ENCODE data around the gene HACD2. TPM values are rescaled to one million over a fixed set of nuclear protein-coding genes. Genes with fewer than 3 reads are reported as not detected.

HACD2 gene
- total RNA-seq, 1 donor from 2014 or later, result 35.9 TPM

DNA sequence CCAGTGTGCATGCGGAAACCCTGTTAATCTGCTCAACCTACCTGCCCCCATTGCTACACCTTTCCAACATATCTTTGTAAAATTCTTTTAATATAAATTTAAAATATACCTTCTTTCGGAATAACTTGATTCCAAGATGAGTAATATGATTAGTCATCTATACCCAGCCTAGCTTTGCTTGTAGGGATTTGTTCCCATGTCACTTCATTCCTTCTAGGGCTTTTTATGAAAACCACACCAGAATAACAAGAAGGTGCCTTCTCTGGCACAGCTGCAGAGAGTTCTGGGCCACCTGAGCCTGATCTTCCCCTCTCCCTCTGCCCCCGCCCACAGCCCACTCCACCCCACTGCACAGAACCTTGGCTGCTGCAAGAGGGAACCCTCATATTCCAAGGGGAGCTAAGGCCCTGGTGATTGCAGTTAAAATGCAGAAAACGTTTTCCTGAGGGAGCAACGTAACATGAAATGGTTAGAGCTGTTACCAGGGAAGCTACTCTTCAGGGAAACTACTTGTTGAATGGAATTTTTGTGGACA, 38.6 kb upstream of the HACD2 start:
- Histone ChIP-seq H3F3A (ENCODE audit: low read depth) (peaks cover 4% of the 10 kb centered on the region), H3K36me3 (no peaks in the 10 kb centered on the region), H4K20me1 (ENCODE audit: low read depth) (no peaks in the 10 kb centered on the region), H3K27ac (no peak overlapping the region), H3K27me3 (no peaks in the 10 kb centered on the region), H3K9me3 (ENCODE audit: low read depth) (no peaks in the 10 kb centered on the region), H2AFZ (replicated peaks) (no peak overlapping the region), H3K79me2 (ENCODE audit: low read depth) (no peaks in the 10 kb centered on the region), H3K4me1 (no peaks in the 10 kb centered on the region), H3K4me3 (no peak overlapping the region), H3K9ac (no peak overlapping the region), H3K4me2 (no peak overlapping the region)
- DNase-seq (ENCODE audit: low spot score), result no peak
- TF ChIP-seq, protein P1, sequence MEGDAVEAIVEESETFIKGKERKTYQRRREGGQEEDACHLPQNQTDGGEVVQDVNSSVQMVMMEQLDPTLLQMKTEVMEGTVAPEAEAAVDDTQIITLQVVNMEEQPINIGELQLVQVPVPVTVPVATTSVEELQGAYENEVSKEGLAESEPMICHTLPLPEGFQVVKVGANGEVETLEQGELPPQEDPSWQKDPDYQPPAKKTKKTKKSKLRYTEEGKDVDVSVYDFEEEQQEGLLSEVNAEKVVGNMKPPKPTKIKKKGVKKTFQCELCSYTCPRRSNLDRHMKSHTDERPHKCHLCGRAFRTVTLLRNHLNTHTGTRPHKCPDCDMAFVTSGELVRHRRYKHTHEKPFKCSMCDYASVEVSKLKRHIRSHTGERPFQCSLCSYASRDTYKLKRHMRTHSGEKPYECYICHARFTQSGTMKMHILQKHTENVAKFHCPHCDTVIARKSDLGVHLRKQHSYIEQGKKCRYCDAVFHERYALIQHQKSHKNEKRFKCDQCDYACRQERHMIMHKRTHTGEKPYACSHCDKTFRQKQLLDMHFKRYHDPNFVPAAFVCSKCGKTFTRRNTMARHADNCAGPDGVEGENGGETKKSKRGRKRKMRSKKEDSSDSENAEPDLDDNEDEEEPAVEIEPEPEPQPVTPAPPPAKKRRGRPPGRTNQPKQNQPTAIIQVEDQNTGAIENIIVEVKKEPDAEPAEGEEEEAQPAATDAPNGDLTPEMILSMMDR (IDR thresholded peaks at IDR 0.05), result no peak
- Mint-ChIP-seq H3K4me3 (no peak overlapping the region), H3K27me3 (ENCODE audit: insufficient read depth, low read depth) (peaks cover 3% of the 10 kb centered on the region), H3K4me1 (no peaks in the 10 kb centered on the region), H3K9me3 (no peaks in the 10 kb centered on the region), H3K36me3 (peaks cover 25% of the 10 kb centered on the region), H3K27ac (no peak overlapping the region)

DNA sequence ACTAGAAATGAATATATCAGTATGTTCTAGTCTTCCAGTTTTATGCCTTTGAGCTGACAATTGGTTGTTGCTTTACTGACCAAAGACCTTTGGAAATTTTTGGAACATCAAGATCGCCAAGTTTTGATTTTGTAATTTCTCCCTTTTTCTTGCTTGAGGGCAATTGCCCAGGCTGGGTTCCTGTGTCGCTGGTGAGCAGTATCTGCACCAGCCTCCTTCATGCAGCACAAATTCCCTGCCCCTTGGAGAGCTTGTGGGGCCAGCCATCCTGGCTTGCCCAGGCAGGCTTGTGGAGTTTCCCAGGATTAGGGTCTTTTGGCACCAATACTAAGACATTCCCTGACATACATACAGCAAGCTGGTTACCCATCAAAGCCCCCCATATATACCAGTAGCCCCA, 37.9 kb upstream of the HACD2 start:
- Mint-ChIP-seq H3K9me3 (no peaks in the 10 kb centered on the region), H3K27me3 (ENCODE audit: insufficient read depth, low read depth) (peaks cover 3% of the 10 kb centered on the region), H3K36me3 (peaks cover 23% of the 10 kb centered on the region), H3K4me1 (no peaks in the 10 kb centered on the region), H3K27ac (no peak overlapping the region), H3K4me3 (no peak overlapping the region)
- Histone ChIP-seq H3K9me3 (ENCODE audit: low read depth) (no peaks in the 10 kb centered on the region), H3K9ac (no peak overlapping the region), H3F3A (ENCODE audit: low read depth) (peaks cover 4% of the 10 kb centered on the region), H3K79me2 (ENCODE audit: low read depth) (no peaks in the 10 kb centered on the region), H2AFZ (replicated peaks) (no peak overlapping the region), H3K27ac (no peak overlapping the region), H3K27me3 (no peaks in the 10 kb centered on the region), H3K4me2 (no peak overlapping the region), H3K4me1 (no peaks in the 10 kb centered on the region), H3K4me3 (no peak overlapping the region), H4K20me1 (ENCODE audit: low read depth) (no peaks in the 10 kb centered on the region), H3K36me3 (no peaks in the 10 kb centered on the region)
- TF ChIP-seq, protein P1 (IDR thresholded peaks at IDR 0.05), result no peak
- TF ChIP-seq EZH2 (IDR thresholded peaks at IDR 0.05) (no peak), EZH2phosphoT487 (IDR thresholded peaks at IDR 0.05) (no peak)
- no peak for DNase-seq (ENCODE audit: low spot score)

DNA sequence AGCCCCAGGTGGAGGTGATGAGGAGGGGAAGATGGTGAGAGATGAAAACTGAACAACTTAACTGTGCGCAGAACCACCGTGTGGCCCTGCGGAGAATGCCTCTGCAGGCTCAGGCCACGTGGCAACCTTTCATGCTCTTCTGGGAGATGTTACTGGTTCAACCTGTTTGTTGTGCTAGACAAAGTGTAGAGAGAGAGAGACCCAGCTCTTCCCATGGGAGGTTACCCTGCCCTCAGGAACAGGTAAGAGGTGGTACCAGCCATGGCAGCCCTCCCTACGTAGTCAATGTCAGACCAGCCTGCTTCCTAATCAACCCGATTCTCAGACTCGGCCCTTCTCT, 37.0 kb upstream of the HACD2 start:
- Histone ChIP-seq H3K9me3 (ENCODE audit: low read depth) (no peaks in the 10 kb centered on the region), H3K4me1 (no peaks in the 10 kb centered on the region), H3K36me3 (no peaks in the 10 kb centered on the region), H4K20me1 (ENCODE audit: low read depth) (no peaks in the 10 kb centered on the region), H2AFZ (replicated peaks) (no peak overlapping the region), H3K27me3 (no peaks in the 10 kb centered on the region), H3K4me3 (no peak overlapping the region), H3F3A (ENCODE audit: low read depth) (peaks cover 4% of the 10 kb centered on the region), H3K9ac (no peak overlapping the region), H3K79me2 (ENCODE audit: low read depth) (no peaks in the 10 kb centered on the region), H3K27ac (no peak overlapping the region), H3K4me2 (no peak overlapping the region)
- Mint-ChIP-seq H3K27ac (no peak overlapping the region), H3K4me1 (no peaks in the 10 kb centered on the region), H3K4me3 (no peak overlapping the region), H3K9me3 (no peaks in the 10 kb centered on the region), H3K27me3 (ENCODE audit: insufficient read depth, low read depth) (peaks cover 3% of the 10 kb centered on the region), H3K36me3 (peaks cover 22% of the 10 kb centered on the region)
- no peak for DNase-seq (ENCODE audit: low spot score)
- TF ChIP-seq EZH2 (IDR thresholded peaks at IDR 0.05) (no peak), EZH2phosphoT487 (IDR thresholded peaks at IDR 0.05) (no peak)
- TF ChIP-seq, protein P1 (IDR thresholded peaks at IDR 0.05), result no peak
